GM23248 (cell line): ENCODE data around the gene TCEA2. TPM values are rescaled to one million over a fixed set of nuclear protein-coding genes. Genes with fewer than 3 reads are reported as not detected.

ENCODE experiments used
- DNase-seq: peaks from one replicate; pipeline ENCODE4 v3.0.0-alpha.2; 2015
- H2AFZ ChIP-seq: fragments of 200-600 bp; sonication (generic); 2 replicates; pipeline ENCODE4 v1.6.1; 2016; ENCODE audit warnings: antibody characterized with exemption
- H3F3A ChIP-seq: fragments of 200-600 bp; sonication (generic); 2 replicates; pipeline ENCODE4 v1.6.1; 2016; ENCODE audit warnings: mild to moderate bottlenecking, antibody characterized with exemption, mixed run types; ENCODE audit not compliant: insufficient read depth
- H3K27ac ChIP-seq: fragments of 200-600 bp; sonication (generic); 2 replicates; pipeline ENCODE4 v1.5.1; 2016; ENCODE audit warnings: mild to moderate bottlenecking
- H3K27me3 ChIP-seq: fragments of 200-600 bp; sonication (generic); replicated peaks from 2 replicates; pipeline ENCODE4 v1.6.1; 2016; ENCODE audit warnings: mild to moderate bottlenecking; ENCODE audit not compliant: insufficient read depth
- H3K36me3 ChIP-seq: fragments of 200-600 bp; sonication (generic); 2 replicates; pipeline ENCODE4 v1.6.1; 2016; ENCODE audit warnings: low read depth, mild to moderate bottlenecking
- H3K4me1 ChIP-seq: fragments of 200-600 bp; sonication (generic); 2 replicates; pipeline ENCODE4 v1.6.1; 2016; ENCODE audit warnings: mild to moderate bottlenecking; ENCODE audit not compliant: insufficient read depth
- H3K4me2 ChIP-seq: fragments of 200-600 bp; sonication (generic); one replicate; pipeline ENCODE4 v1.6.1; 2016; ENCODE audit warnings: mild to moderate bottlenecking; ENCODE audit not compliant: unreplicated experiment
- H3K4me3 ChIP-seq: fragments of 200-600 bp; sonication (generic); 2 replicates; pipeline ENCODE4 v1.5.1; 2016; ENCODE audit warnings: mild to moderate bottlenecking
- H3K79me2 ChIP-seq: fragments of 200-600 bp; sonication (generic); 2 replicates; pipeline ENCODE4 v1.6.1; 2016; ENCODE audit warnings: mild to moderate bottlenecking; ENCODE audit not compliant: insufficient read depth
- H3K9ac ChIP-seq: fragments of 200-600 bp; sonication (generic); 2 replicates; pipeline ENCODE4 v1.6.1; 2016; ENCODE audit warnings: mild to moderate bottlenecking
- H3K9me2 ChIP-seq: fragments of 200-600 bp; sonication (generic); 2 replicates; pipeline ENCODE4 v1.6.1; 2016; ENCODE audit warnings: mixed run types, mild to moderate bottlenecking, moderate library complexity; ENCODE audit not compliant: insufficient read depth
- H3K9me3 ChIP-seq: fragments of 200-600 bp; sonication (generic); one replicate; pipeline ENCODE4 v1.6.1; 2017; ENCODE audit warnings: low read depth
- H4K20me1 ChIP-seq: fragments of 200-600 bp; sonication (generic); 2 replicates; pipeline ENCODE4 v1.6.0; 2016; ENCODE audit not compliant: insufficient read depth
- EZH2 ChIP-seq: fragments of 200-600 bp; sonication (generic); IDR thresholded peaks from 2 replicates; pipeline ENCODE4 v1.6.1; 2018; ENCODE audit warnings: antibody characterized with exemption, mild to moderate bottlenecking; ENCODE audit not compliant: insufficient read depth, poor library complexity, severe bottlenecking
- EZH2phosphoT487 ChIP-seq: fragments of 200-600 bp; sonication (generic); IDR thresholded peaks from 2 replicates; pipeline ENCODE4 v1.6.1; 2018; ENCODE audit warnings: antibody characterized with exemption, moderate library complexity, mild to moderate bottlenecking, low read depth; ENCODE audit not compliant: insufficient read depth
- WGBS, 2 experiments: methylation state at CpG; one replicate each; pipeline ENCODE4 v1.1.6; 2015 to 2017; ENCODE audit warnings: low lambda C conversion rate in 2 of 2, low coverage in 1 of 2; ENCODE audit errors: missing lambda C conversion rate in 2 of 2; 5-methylcytosine and 5-hydroxymethylcytosine counted together
- in situ Hi-C: fragments of 300-500 bp; cut with MboI; formaldehyde crosslinking; loops from 2 replicates; pipeline ENCODE4 v1.15.0; 2020
- polyA plus RNA-seq: library from polyadenylated mRNA; unstranded; fragments of >200 nt; fragmentation: Nextera tagmentation; extraction: Ambion mirVana; gene quantifications from 2 replicates; pipeline ENCODE4 v1.2.1, GENCODE V29; 2016
- total RNA-seq: library from RNA; depleted of rRNA; stranded (reverse); fragments of >200 nt; shearing (Covaris generic); gene quantifications from 2 replicates; pipeline ENCODE4 v1.2.3, GENCODE V29; 2014

TCEA2 gene
- total and polyA plus RNA-seq, 2 experiments from 2014 or later, result 34.3 to 70.7 TPM

GRCh38 chr20:64113796-64114355, 50.9 kb downstream of the TCEA2 start:
- DNase-seq, result no peak

DNA sequence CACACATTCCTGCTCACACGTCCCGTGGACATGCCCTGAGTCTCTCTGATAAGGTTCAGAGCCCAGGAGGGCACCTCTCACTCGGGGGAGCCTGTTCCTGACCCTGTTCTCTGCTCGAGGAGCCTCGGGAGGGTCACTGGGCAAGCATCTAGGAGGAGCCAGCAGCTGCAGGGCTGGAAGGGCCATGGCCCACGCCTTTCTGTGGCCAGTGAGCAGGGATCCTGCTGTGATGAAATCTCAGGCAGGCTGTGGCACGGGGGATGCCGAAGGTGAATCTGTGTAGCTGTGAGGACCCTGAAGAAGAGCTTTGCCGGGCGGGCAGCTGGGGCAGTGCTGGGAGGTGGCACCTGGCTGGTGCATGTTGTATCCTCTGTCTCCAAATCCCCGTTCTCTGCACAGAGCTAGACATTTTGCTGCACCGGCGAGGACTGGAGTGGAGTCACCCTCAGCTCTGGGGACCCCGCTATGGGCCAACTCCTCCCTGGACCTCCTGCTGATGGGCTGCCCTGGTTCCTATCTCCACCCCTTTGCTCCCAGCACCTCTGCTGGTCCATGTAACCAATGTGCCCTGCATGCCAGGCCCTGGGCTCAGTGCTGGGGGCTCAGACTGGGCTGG, 51.5 kb downstream of the TCEA2 start:
- TF ChIP-seq EZH2, result no peak
- TF ChIP-seq EZH2phosphoT487, result no peak
- Histone ChIP-seq H3K4me2 (no peak overlapping the region), H3K4me1 (no peaks in the 10 kb centered on the region), H4K20me1 (no peaks in the 10 kb centered on the region), H3F3A (no peaks in the 10 kb centered on the region), H3K4me3 (no peak overlapping the region), H3K9me2 (no peaks in the 10 kb centered on the region), H3K9ac (no peak overlapping the region), H3K27ac (no peak overlapping the region), H3K9me3 (no peaks in the 10 kb centered on the region), H2AFZ (no peak overlapping the region), H3K27me3 (no peaks in the 10 kb centered on the region; the same call in 1 of the 2 replicates), H3K79me2 (no peaks in the 10 kb centered on the region), H3K36me3 (no peaks in the 10 kb centered on the region)
- WGBS, 2 experiments, result 42 to 50% methylated on average over 14 of the region's 14 CpGs
- in situ Hi-C loops, result no loop called here
- DNase-seq, result no peak

More at GRCh38 chr20:64113796-64114355, 50.9 kb downstream of the TCEA2 start:
- Histone ChIP-seq H3K27me3 (no peaks in the 10 kb centered on the region; the same call in 1 of the 2 replicates), H3K9ac (no peak overlapping the region), H2AFZ (no peak overlapping the region), H3K4me1 (no peaks in the 10 kb centered on the region), H3K79me2 (no peaks in the 10 kb centered on the region), H3K36me3 (no peaks in the 10 kb centered on the region), H3K9me2 (no peaks in the 10 kb centered on the region), H3F3A (no peaks in the 10 kb centered on the region), H3K4me2 (no peak overlapping the region), H3K4me3 (no peak overlapping the region), H3K9me3 (no peaks in the 10 kb centered on the region), H3K27ac (no peak overlapping the region), H4K20me1 (no peaks in the 10 kb centered on the region)
- WGBS, 2 experiments, result 27 to 35% methylated on average over 12 to 13 of the region's 13 CpGs
- in situ Hi-C loops, result no loop called here
- TF ChIP-seq EZH2 (no peak), EZH2phosphoT487 (no peak)

- no peaks in the 10 kb centered on the region for H3K4me1 ChIP-seq
- no peaks in the 10 kb centered on the region for H3F3A ChIP-seq
- no peak overlapping the region for H3K4me3 ChIP-seq
- H3K27me3 ChIP-seq, result no peaks in the 10 kb centered on the region; the same call in 1 of the 2 replicates
- DNase-seq, result no peak
- H2AFZ ChIP-seq, result no peak overlapping the region
- in situ Hi-C loops, result no loop called here
- WGBS, 2 experiments, result 56 to 62% methylated on average over 14 of the region's 14 CpGs
- no peaks in the 10 kb centered on the region for H3K36me3 ChIP-seq
- TF ChIP-seq EZH2 (no peak), EZH2phosphoT487 (no peak)
- no peaks in the 10 kb centered on the region for H3K79me2 ChIP-seq
- no peak overlapping the region for H3K9ac ChIP-seq
- H3K9me3 ChIP-seq, result no peaks in the 10 kb centered on the region
- H3K9me2 ChIP-seq, result no peaks in the 10 kb centered on the region
- H3K27ac ChIP-seq, result no peak overlapping the region
- H4K20me1 ChIP-seq, result no peaks in the 10 kb centered on the region
- H3K4me2 ChIP-seq, result no peak overlapping the region
These were observed 52.3 kb downstream of the TCEA2 start for GRCh38 chr20:64115171-64115911.

DNA sequence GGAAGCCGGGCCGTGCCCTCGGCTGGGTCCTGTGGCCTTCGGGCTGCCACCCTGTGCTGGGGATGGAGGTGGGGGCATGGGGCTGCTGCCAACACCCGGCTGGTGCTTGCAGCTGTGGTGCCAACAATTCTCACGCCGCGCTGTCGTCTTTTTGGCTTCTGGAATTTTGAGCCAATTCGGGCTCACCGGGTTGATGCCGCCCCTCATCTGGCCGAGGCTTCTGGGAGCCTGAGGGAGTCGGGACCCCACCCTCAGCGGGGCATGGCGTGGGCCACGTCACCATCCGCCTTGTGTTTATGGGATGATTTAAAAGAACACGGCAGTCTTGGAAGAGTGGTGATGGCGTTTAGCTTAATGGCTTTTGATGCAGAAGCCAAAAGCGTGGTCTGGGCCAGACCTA, 53.0 kb downstream of the TCEA2 start:
- Histone ChIP-seq H3K9me3 (no peaks in the 10 kb centered on the region), H3K9ac (no peak overlapping the region), H3F3A (no peaks in the 10 kb centered on the region), H3K79me2 (no peaks in the 10 kb centered on the region), H3K4me3 (no peak overlapping the region), H3K27me3 (peaks cover 2% of the 10 kb centered on the region), H3K27ac (no peak overlapping the region), H2AFZ (no peak overlapping the region), H4K20me1 (no peaks in the 10 kb centered on the region), H3K4me2 (no peak overlapping the region), H3K36me3 (no peaks in the 10 kb centered on the region), H3K9me2 (no peaks in the 10 kb centered on the region), H3K4me1 (no peaks in the 10 kb centered on the region)
- 56 to 60% methylated on average over 18 to 21 of the region's 21 CpGs for WGBS, 2 experiments
- TF ChIP-seq EZH2phosphoT487 (no peak), EZH2 (no peak)
- in situ Hi-C loops, result no loop called here
- no peak for DNase-seq
